ENCODE results near the gene MAST4. TPM values are rescaled to one million over a fixed set of nuclear protein-coding genes. Genes with fewer than 3 reads are reported as not detected.
A peak's percentile ranks its signal among the peaks of the same experiment; 100 is the strongest.

MAST4 gene
- total RNA-seq, 2 donors from 2014 or later, result 11.0 to 11.5 TPM

DNA sequence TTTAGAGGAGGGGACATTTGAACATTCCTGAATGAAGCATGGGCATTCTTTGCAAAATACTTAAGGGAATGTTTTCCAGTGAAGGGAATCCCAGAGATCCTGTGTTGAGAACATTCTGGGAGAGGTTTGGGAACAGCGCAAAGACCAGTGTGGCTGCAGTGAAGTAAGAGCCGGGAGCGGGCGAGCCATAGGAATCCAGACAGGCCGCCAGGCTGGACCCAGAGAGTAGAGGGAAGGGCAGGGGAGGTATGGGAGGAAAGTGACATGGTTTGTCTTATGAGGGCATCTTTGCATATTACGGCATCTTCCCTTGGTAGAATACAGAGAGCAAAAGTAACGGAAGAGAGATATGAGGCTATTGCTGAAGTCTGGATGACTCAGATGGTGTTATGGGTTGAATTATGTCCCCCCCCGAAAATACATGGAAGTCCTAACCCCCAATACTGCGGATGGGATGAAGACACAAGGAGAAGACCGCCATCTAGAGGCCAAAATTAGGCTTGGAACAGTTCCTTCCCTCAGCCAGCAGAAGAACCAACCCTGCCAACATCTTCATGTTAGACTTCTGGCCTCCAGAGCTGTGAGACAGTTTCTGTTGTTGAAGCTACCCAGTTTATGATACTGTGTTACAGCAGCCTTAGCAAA lies 268.2 kb downstream of the MAST4 start:
- no peaks in the 10 kb centered on the region for H3K9me3 Mint-ChIP-seq
- TF ChIP-seq, protein P1, sequence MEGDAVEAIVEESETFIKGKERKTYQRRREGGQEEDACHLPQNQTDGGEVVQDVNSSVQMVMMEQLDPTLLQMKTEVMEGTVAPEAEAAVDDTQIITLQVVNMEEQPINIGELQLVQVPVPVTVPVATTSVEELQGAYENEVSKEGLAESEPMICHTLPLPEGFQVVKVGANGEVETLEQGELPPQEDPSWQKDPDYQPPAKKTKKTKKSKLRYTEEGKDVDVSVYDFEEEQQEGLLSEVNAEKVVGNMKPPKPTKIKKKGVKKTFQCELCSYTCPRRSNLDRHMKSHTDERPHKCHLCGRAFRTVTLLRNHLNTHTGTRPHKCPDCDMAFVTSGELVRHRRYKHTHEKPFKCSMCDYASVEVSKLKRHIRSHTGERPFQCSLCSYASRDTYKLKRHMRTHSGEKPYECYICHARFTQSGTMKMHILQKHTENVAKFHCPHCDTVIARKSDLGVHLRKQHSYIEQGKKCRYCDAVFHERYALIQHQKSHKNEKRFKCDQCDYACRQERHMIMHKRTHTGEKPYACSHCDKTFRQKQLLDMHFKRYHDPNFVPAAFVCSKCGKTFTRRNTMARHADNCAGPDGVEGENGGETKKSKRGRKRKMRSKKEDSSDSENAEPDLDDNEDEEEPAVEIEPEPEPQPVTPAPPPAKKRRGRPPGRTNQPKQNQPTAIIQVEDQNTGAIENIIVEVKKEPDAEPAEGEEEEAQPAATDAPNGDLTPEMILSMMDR (conservative IDR thresholded peaks at IDR 0.05), result peak; percentile 66
- Histone ChIP-seq H3K4me1 (ENCODE audit: control insufficient read depth, insufficient read depth, low read length) (peaks cover 6% of the 10 kb centered on the region), H3K4me3 (ENCODE audit: low read length) (no peak overlapping the region), H3K27ac (ENCODE audit: low read depth, low read length) (no peak overlapping the region), H3K36me3 (ENCODE audit: control insufficient read depth, insufficient read depth, low read length) (no peaks in the 10 kb centered on the region), H3K9me3 (ENCODE audit: control insufficient read depth, low read length) (no peaks in the 10 kb centered on the region), H3K9ac (ENCODE audit: extremely low read depth, low read length, poor library complexity, severe bottlenecking) (no peak overlapping the region), H3K27me3 (ENCODE audit: control insufficient read depth, insufficient read depth, low read length, poor library complexity, severe bottlenecking) (no peaks in the 10 kb centered on the region)
- WGBS, 2 experiments (ENCODE audit: insufficient coverage in 1 of 2, insufficient read length in 1 of 2), result 48 to 57% methylated on average over 8 to 10 of the region's 10 CpGs
- DNase-seq, result peak; percentile 61
- H3K4me3 Mint-ChIP-seq, result no peak overlapping the region
- no peaks in the 10 kb centered on the region for H3K27me3 Mint-ChIP-seq (ENCODE audit: insufficient read depth)
- no peak overlapping the region for H3K27ac Mint-ChIP-seq
- H3K36me3 Mint-ChIP-seq (ENCODE audit: low read depth), result no peaks in the 10 kb centered on the region
- H3K4me1 Mint-ChIP-seq, result peaks cover 42% of the 10 kb centered on the region

DNA sequence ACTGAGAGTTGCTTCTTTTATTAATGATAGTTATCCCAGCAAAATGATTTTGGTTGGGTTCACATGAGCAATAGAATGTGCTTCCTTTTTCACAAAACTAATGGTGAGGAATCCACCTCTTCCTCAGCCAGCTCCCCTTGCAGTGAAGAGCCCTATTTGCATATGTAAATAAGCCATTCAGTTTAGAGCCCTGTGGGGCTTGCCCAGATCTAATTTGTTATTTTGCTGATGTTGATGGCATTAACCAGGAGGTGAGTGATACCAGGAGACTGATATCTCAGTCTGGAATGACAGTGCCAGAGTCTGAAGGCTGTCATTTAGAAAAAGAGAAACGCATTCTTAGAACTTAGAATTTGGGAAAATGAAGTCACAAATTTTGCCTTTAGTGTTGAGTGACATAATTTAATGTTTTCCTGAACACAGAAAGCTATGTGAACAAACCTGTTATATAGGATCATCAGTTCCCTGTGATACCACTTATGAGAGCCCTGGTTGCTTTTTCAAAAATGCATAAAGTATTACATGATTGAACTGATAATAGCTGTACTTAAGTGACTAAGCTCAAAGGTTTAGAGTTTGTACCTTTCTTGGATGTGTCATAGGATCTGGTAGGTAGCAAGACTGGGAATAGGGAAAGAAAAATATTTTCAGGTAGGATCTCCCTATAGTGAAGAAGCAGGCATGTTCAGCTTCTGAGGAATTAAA lies 271.6 kb downstream of the MAST4 start:
- DNase-seq, result no peak
- H3K9me3 Mint-ChIP-seq, result no peaks in the 10 kb centered on the region
- Histone ChIP-seq H3K4me3 (ENCODE audit: low read length) (no peak overlapping the region), H3K9ac (ENCODE audit: extremely low read depth, low read length, poor library complexity, severe bottlenecking) (no peak overlapping the region), H3K4me1 (ENCODE audit: control insufficient read depth, insufficient read depth, low read length) (peaks cover 6% of the 10 kb centered on the region), H3K36me3 (ENCODE audit: control insufficient read depth, insufficient read depth, low read length) (no peaks in the 10 kb centered on the region), H3K27ac (ENCODE audit: low read depth, low read length) (no peak overlapping the region), H3K9me3 (ENCODE audit: control insufficient read depth, low read length) (no peaks in the 10 kb centered on the region), H3K27me3 (ENCODE audit: control insufficient read depth, insufficient read depth, low read length, poor library complexity, severe bottlenecking) (no peaks in the 10 kb centered on the region)
- H3K36me3 Mint-ChIP-seq (ENCODE audit: low read depth), result no peaks in the 10 kb centered on the region
- 82 to 100% methylated on average over 1 of the region's 1 CpG for WGBS, 2 experiments (ENCODE audit: insufficient coverage in 1 of 2, insufficient read length in 1 of 2)
- H3K27me3 Mint-ChIP-seq (ENCODE audit: insufficient read depth), result peaks cover 2% of the 10 kb centered on the region
- H3K27ac Mint-ChIP-seq, result no peak overlapping the region
- no peak overlapping the region for H3K4me3 Mint-ChIP-seq
- TF ChIP-seq, protein P1 (conservative IDR thresholded peaks at IDR 0.05), result no peak
- peaks cover 34% of the 10 kb centered on the region for H3K4me1 Mint-ChIP-seq

DNA sequence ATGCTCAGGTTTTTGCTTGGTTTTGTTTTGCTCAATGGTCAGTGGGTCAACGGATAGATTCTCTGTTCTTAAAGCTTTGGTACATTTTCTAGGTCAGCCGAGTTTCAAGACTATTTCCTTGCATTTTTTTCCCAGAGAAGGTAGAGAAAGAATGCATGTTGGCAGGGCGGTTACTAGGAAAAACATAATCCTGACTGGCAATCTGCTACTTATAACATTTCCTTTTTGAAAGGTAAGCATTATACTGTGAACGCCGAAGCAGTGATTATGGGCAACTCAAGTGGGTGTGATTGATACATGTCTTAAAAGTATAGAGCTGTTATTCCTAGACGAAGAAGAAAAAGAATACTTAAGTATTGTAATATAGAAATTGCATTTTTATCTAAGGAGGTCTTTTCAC lies 273.2 kb downstream of the MAST4 start:
- Mint-ChIP-seq H3K36me3 (ENCODE audit: low read depth) (no peaks in the 10 kb centered on the region), H3K9me3 (no peaks in the 10 kb centered on the region), H3K27ac (no peak overlapping the region), H3K4me1 (peaks cover 34% of the 10 kb centered on the region), H3K27me3 (ENCODE audit: insufficient read depth) (peaks cover 2% of the 10 kb centered on the region), H3K4me3 (no peak overlapping the region)
- Histone ChIP-seq H3K9me3 (ENCODE audit: control insufficient read depth, low read length) (no peaks in the 10 kb centered on the region), H3K4me3 (ENCODE audit: low read length) (no peak overlapping the region), H3K36me3 (ENCODE audit: control insufficient read depth, insufficient read depth, low read length) (no peaks in the 10 kb centered on the region), H3K9ac (ENCODE audit: extremely low read depth, low read length, poor library complexity, severe bottlenecking) (no peak overlapping the region), H3K4me1 (ENCODE audit: control insufficient read depth, insufficient read depth, low read length) (no peaks in the 10 kb centered on the region), H3K27ac (ENCODE audit: low read depth, low read length) (no peak overlapping the region), H3K27me3 (ENCODE audit: control insufficient read depth, insufficient read depth, low read length, poor library complexity, severe bottlenecking) (no peaks in the 10 kb centered on the region)
- WGBS, 2 experiments (ENCODE audit: insufficient coverage in 1 of 2, insufficient read length in 1 of 2), result 88 to 97% methylated on average over 5 to 6 of the region's 6 CpGs
- TF ChIP-seq, protein P1 (conservative IDR thresholded peaks at IDR 0.05), result no peak
- no peak for DNase-seq

All from endodermal cell (in vitro differentiated cells).